ENCODE results near the gene PREP. TPM values are rescaled to one million over a fixed set of nuclear protein-coding genes. Genes with fewer than 3 reads are reported as not detected.
"Not testable (repeated sequence)": the region's sequence is repeated elsewhere in the genome, so short reads cannot be mapped to it uniquely, and the experiment has no call there.

Gene PREP
- total RNA-seq, 1 donor from 2014 or later = 21.8 TPM

GRCh38 chr6:105263685-105264610, 138.9 kb downstream of the PREP start:
- ATAC-seq = no peak

DNA sequence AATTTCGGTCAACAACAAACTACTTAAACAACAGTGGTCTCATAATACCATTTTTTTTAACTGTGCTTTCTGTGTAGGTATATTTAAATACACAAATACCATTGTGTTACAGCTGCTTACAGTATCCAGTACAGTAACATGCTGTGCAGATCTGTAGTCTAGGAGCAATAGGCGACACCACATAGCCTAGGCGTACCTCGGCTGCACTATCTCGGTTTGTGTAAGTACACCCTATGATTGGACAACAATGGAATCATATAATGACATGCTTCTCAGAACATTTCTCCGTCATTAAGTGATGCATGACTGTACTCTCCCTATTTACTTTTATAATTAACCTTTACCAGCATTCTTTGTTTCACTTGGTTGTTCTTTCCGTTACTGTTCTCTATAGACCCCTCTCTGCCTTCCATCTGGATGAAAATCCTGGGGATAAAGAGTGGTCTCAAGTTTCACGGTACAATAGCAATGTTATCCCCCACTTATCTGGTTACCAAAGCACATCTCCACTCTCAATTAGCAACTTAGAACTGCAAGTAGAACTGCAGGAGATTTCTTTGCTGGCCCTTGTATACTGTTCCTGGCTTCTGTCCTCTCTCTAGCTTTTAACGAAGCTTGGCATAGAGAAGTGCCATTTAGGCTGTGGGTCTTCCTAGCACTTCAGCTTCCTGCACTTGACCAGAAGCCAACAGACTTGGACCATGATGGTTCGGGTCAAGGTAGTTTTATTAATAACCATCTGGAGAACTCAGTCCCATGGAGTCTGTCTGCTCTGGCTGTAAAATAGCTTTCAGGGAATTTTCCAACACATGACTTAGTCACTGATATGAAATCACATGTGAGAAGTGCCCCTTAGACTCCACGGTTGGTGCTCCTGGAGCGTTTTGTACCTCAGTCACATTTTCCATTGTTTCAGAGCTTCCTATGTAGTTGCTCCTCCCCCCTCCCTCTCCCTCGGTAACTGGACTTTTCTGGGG, 142.7 kb downstream of the PREP start:
- ATAC-seq = no peak

GRCh38 chr6:105258816-105259215, 144.1 kb downstream of the PREP start:
- ATAC-seq = no peak

- ATAC-seq = no peak
Observed at GRCh38 chr6:105257340-105257739, 145.5 kb downstream of the PREP start.

- ATAC-seq = no peak
Observed at GRCh38 chr6:105256619-105257018, 146.3 kb downstream of the PREP start.

DNA sequence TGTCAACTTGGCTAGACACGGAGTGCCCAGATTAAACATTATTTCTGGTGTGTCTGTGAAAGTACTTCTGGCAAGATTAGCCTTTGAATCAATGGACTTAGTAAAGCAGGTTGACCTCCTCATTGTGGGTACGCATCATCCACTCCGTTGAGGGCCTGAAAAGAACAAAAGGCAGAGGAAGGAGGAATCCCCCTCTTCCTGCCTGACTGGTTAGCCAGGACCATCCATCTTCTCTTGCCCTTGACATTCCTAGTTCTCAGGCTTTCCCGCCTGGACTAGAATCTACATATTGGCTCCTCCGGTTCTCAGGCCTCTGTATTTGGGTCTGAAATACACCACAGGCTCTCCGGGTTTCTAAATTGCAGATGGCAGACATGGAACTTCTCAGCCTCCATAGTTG, 149.1 kb downstream of the PREP start:
- no peak for ATAC-seq

- ATAC-seq = no peak
Observed at GRCh38 chr6:105251689-105252088, 151.2 kb downstream of the PREP start.

DNA sequence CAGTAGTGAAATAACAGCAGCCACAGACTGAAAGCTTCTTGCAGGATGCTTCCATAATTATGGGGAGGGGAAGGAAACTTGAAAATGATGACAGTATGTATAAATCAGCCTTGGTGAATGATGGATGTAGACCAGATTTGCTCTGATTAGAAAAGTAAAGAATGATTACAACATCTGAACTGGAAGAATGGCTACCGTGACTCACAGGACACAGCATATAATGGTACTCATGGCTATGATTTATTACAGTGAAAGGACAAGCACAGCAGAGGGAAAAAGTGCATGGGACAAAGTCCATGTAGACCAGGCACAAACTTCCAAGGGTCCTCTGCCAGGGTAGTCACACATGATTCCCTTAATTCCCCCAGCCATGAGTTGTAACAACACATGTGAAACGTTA, 152.3 kb downstream of the PREP start:
- peak; percentile 55 for ATAC-seq

- ATAC-seq = no peak
Observed at GRCh38 chr6:105243487-105243886, 159.4 kb downstream of the PREP start.

DNA sequence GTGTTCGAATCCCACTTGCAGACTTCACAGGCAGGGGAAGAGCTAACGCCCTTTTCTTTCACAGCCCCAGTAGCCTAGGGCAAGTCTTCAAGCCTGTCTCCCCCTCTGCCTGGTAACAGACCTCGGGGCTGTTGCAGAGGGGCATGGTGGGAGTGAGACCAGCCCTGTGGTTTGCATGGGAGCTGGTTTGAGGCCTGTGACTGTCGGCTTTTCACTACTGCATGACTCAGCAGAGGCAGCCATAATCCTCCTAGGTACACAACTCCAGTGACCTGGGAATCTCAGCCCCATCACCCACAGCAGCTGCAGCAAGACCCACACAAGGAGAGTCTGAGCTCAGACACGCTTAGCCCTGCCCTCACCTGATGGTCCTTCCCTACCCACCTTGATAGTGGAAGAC, 167.7 kb downstream of the PREP start:
- no peak for ATAC-seq

DNA sequence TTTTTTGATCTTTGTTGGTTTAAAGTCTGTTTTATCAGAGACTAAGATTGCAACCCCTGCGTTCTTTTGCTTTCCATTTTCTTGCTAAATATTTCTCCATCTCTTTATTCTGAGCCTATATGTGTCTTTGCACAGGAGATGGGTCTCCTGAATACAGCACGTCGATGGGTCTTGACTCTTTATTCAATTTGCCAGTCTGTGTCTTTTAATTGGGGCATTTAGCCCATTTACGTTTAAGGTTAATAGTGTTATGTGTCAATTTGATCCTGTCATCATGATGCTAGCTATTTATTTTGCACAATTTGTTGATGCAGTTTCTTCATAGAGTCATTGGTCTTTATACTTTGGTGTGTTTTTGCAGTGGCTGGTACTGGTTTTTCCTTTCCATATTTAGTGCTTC, 171.1 kb downstream of the PREP start:
- ATAC-seq = not testable (repeated sequence)

Other genes starting within 250 kb of the PREP start
- gene POPDC3, start 223.1 kb downstream of the PREP start, total RNA-seq = not detected